Subcutaneous abdominal adipose tissue (tissue), 5 donors: ENCODE data around the gene GLIPR2.
"Not testable (repeated sequence)": the region's sequence is repeated elsewhere in the genome, so short reads cannot be mapped to it uniquely, and the experiment has no call there.

Experiments used
- H3K27ac ChIP-seq: one replicate; pipeline ENCODE4 v1.7.0; 2013; ENCODE audit warnings: low read depth, mild to moderate bottlenecking, inconsistent platforms, low read length, moderate library complexity
- H3K27me3 ChIP-seq, 5 donors: one replicate each; pipeline ENCODE4 v1.7.0; 2013; ENCODE audit warnings: low read length in 5 of 5, inconsistent platforms in 1 of 5; ENCODE audit not compliant: control insufficient read depth in 5 of 5, insufficient read depth in 4 of 5
- H3K36me3 ChIP-seq, 5 donors: one replicate each; pipeline ENCODE4 v1.7.0; 2013; ENCODE audit warnings: low read length in 5 of 5; ENCODE audit not compliant: control insufficient read depth in 5 of 5, insufficient read depth in 5 of 5
- H3K4me1 ChIP-seq, 5 donors: one replicate each; pipeline ENCODE4 v1.7.0; 2013; ENCODE audit warnings: low read length in 5 of 5, mild to moderate bottlenecking in 3 of 5, moderate library complexity in 1 of 5; ENCODE audit not compliant: control insufficient read depth in 5 of 5, insufficient read depth in 5 of 5
- H3K4me3 ChIP-seq, 5 donors: one replicate each; pipeline ENCODE4 v1.7.0; 2013; ENCODE audit warnings: low read length in 5 of 5, low read depth in 1 of 5
- H3K9ac ChIP-seq, 5 donors: one replicate each; pipeline ENCODE4 v1.7.0; 2013; ENCODE audit warnings: low read length in 5 of 5, mild to moderate bottlenecking in 4 of 5, moderate library complexity in 3 of 5
- H3K9me3 ChIP-seq, 5 donors: one replicate each; pipeline ENCODE4 v1.7.0; 2013; ENCODE audit warnings: low read length in 5 of 5; ENCODE audit not compliant: control insufficient read depth in 5 of 5
- donor health status: healthy.
- donor health status: healthy.
- donor health status: healthy.
- donor health status: healthy.
- donor health status: healthy.

GLIPR2 gene

GRCh38 chr9:36160126-36160525 is 23.6 kb downstream of the GLIPR2 start:
- peaks cover 0 to 43% (median 33%) of the 10 kb centered on the region in 5 donors for H3K4me1 ChIP-seq
- not testable (repeated sequence) for H3K27ac ChIP-seq, H3K27me3 ChIP-seq, H3K9me3 ChIP-seq, H3K9ac ChIP-seq, H3K4me3 ChIP-seq
- peaks cover 0 to 15% (median 5%) of the 10 kb centered on the region in 5 donors for H3K36me3 ChIP-seq

GRCh38 chr9:36161187-36161586 is 24.7 kb downstream of the GLIPR2 start:
- H3K4me1 ChIP-seq, result peaks cover 0 to 45% (median 31%) of the 10 kb centered on the region in 5 donors
- no peak overlapping the region for H3K9ac ChIP-seq
- H3K27ac ChIP-seq, result peak overlapping the region; percentile 16
- no peaks in the 10 kb centered on the region for H3K27me3 ChIP-seq
- peaks cover 0 to 15% (median 5%) of the 10 kb centered on the region in 5 donors for H3K36me3 ChIP-seq
- no peaks in the 10 kb centered on the region for H3K9me3 ChIP-seq
- no peak overlapping the region for H3K4me3 ChIP-seq

DNA sequence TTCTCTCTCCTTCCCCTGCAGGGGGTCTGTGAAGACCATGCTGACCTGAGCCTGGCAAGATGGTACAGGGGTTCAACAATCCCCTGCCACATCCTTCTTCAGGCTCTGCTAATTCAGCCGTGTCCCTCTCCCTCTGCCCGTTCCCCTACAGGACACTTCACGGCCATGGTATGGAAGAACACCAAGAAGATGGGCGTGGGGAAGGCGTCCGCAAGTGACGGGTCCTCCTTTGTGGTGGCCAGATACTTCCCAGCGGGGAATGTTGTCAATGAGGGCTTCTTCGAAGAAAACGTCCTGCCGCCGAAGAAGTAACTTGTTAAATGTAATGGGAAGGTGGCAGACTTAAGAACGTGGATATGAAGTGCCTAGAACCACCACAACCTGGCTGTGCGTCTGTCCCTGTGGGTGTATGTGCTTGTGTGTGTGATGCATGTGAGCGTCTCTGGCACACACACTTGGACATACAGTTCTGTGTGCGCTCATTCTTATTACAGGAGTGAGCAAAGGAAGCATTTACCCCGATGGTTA is 25.7 kb downstream of the GLIPR2 start:
- Histone ChIP-seq H3K27ac (no peak overlapping the region), H3K4me3 (no peak overlapping the region), H3K9ac (no peak overlapping the region), H3K27me3 (no peaks in the 10 kb centered on the region), H3K36me3 (peaks cover 0 to 10% (median 2%) of the 10 kb centered on the region in 5 donors), H3K4me1 (peaks cover 0 to 52% (median 34%) of the 10 kb centered on the region in 5 donors), H3K9me3 (no peaks in the 10 kb centered on the region)

GRCh38 chr9:36163049-36163785 is 26.7 kb downstream of the GLIPR2 start:
- Histone ChIP-seq H3K4me1 (peaks cover 0 to 47% (median 30%) of the 10 kb centered on the region in 5 donors), H3K9me3 (no peaks in the 10 kb centered on the region), H3K9ac (peak overlapping the region in 3 of 5 donors; percentile 6 to 35 (median 8)), H3K27ac (peak overlapping the region; percentile 69), H3K27me3 (no peaks in the 10 kb centered on the region), H3K4me3 (no peak overlapping the region), H3K36me3 (peaks cover 0 to 10% (median 2%) of the 10 kb centered on the region in 5 donors)

DNA sequence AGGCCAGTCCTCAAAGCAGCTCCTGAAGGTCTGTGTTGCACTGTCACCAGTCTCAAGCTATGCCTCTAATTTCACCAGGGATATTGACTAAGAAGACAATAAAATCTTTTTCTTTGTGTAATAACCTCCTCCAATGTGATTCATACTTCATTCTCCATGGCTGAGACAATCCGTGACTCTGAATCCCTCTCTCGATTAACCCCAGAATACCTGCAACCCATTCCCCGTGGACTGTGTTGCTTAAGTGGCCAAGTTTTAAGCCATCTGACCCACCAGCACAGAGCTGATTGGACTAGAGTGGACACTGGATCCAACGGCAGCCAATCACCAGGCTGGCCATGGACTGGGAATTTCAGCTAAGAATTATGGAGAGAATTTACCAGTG is 27.2 kb downstream of the GLIPR2 start:
- Histone ChIP-seq H3K4me1 (peaks cover 0 to 42% (median 28%) of the 10 kb centered on the region in 5 donors), H3K27ac (peak overlapping the region; percentile 69), H3K36me3 (peaks cover 0 to 10% (median 2%) of the 10 kb centered on the region in 5 donors), H3K9me3 (no peaks in the 10 kb centered on the region), H3K9ac (peak overlapping the region in 2 of 5 donors; percentile 8 to 35), H3K27me3 (no peaks in the 10 kb centered on the region), H3K4me3 (no peak overlapping the region)

GRCh38 chr9:36164372-36164771 is 27.8 kb downstream of the GLIPR2 start:
- Histone ChIP-seq H3K27me3 (no peaks in the 10 kb centered on the region), H3K27ac (peak overlapping the region; percentile 69), H3K36me3 (peaks cover 0 to 10% (median 2%) of the 10 kb centered on the region in 5 donors), H3K9ac (no peak overlapping the region), H3K4me1 (peaks cover 0 to 36% (median 22%) of the 10 kb centered on the region in 5 donors), H3K9me3 (no peaks in the 10 kb centered on the region), H3K4me3 (no peak overlapping the region)

DNA sequence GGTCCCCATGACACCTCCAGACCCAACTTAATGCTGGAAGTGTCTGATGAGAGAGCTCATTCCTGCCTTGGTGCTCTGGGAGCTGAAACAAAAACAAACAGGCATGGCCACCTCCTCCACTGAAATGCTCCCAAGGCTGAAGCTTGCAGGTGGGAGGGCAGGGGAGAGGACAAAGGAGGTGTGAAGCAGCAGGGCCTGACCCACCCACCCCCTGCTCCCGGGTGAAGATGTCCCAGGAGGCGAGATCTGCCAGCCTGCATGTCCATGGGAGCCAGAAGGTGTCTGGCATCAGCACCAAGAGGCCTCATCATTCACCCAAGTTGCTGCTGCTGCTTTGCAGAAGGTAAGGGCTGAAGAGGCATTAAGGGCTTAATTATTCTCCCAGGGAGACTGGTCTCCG is 28.5 kb downstream of the GLIPR2 start:
- Histone ChIP-seq H3K27me3 (no peaks in the 10 kb centered on the region), H3K27ac (peak overlapping the region; percentile 69), H3K4me1 (peaks cover 0 to 34% (median 20%) of the 10 kb centered on the region in 5 donors), H3K9me3 (no peaks in the 10 kb centered on the region), H3K4me3 (no peak overlapping the region), H3K9ac (no peak overlapping the region), H3K36me3 (peaks cover 0 to 10% (median 2%) of the 10 kb centered on the region in 5 donors)

- Histone ChIP-seq H3K4me3 (peak overlapping the region; percentile 57 to 67 (median 64)), H3K27ac (peak overlapping the region; percentile 37), H3K4me1 (peaks cover 0 to 34% (median 19%) of the 10 kb centered on the region in 5 donors), H3K27me3 (no peaks in the 10 kb centered on the region), H3K9me3 (no peaks in the 10 kb centered on the region), H3K9ac (peak overlapping the region in 1 of 5 donors; percentile 59), H3K36me3 (peaks cover 0 to 4% (median 2%) of the 10 kb centered on the region in 5 donors)
These were observed 29.3 kb downstream of the GLIPR2 start for GRCh38 chr9:36165826-36166167.

DNA sequence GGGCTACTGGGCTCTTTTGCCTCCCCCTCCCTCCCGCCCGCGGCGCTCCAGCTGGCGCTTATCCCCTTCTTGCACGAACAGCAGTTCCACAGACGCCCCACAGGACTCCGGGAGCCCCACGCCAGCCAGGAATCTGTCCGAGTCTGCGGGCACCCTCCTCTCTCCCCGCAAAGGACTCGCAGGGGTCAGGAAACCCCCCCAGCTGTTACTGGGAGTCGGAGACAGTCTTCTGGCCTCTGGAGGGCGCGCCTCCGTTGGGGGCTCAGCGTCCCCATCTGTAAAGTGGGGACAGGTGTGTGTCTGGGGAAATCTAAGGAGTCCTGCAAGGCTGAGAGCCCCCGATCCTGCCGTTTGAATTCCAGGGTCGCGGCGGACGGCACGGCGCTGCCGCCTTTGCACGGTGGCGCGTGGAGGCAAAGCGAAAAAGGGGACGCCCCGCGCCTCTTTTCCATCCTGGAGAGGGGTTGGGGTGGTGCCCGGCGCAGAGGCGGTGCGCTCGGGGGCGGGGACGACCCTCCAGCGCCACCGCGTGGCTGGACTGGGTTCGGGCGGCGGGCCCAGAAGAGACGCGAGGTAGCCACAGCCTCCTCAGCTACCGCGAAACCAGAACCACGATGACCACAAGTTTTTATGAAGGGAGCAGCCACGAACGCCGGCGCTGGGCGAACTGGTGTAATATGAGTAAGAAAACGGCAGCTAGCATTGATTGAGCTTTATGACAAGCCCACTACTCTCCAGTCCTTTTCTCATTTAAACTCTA is 29.8 kb downstream of the GLIPR2 start:
- peak overlapping the region in 4 of 5 donors; percentile 20 to 64 (median 43) for H3K9ac ChIP-seq

GRCh38 chr9:36169166-36169565 is 32.6 kb downstream of the GLIPR2 start, which contains the start of gene CCIN:
Gene CCIN, plus strand, starts transcription at chr9:36169388. Its CDS starts 115 bp downstream, at chr9:36169503.
- H3K27ac ChIP-seq, result no peak within 1 kb of the TSS

More for the DNA sequence above, 29.8 kb downstream of the GLIPR2 start:
- H3K4me3 ChIP-seq, result peak overlapping the region; percentile 57 to 67 (median 64)
- peak overlapping the region; percentile 37 for H3K27ac ChIP-seq
- no peaks in the 10 kb centered on the region for H3K27me3 ChIP-seq
- H3K9me3 ChIP-seq, result no peaks in the 10 kb centered on the region
- H3K36me3 ChIP-seq, result peaks cover 0 to 4% (median 2%) of the 10 kb centered on the region in 5 donors
- H3K4me1 ChIP-seq, result peaks cover 0 to 34% (median 17%) of the 10 kb centered on the region in 5 donors

More at GRCh38 chr9:36169166-36169565, 32.6 kb downstream of the GLIPR2 start, which contains the start of gene CCIN:
- H3K4me1 ChIP-seq, result peaks cover 0 to 19% (median 6%) of the 10 kb centered on the region in 5 donors
- H3K9ac ChIP-seq, result no peak within 1 kb of the TSS
- no peaks in the 10 kb centered on the region for H3K9me3 ChIP-seq
- H3K36me3 ChIP-seq, result no peaks in the 10 kb centered on the region
- no peak within 1 kb of the TSS for H3K4me3 ChIP-seq
- no peaks in the 10 kb centered on the region for H3K27me3 ChIP-seq
